SK-N-SH (cell line): Measurements from ENCODE around the gene NTHL1. TPM values are rescaled to one million over a fixed set of nuclear protein-coding genes. Genes with fewer than 3 reads are reported as not detected.
A peak's percentile ranks its signal among the peaks of the same experiment; 100 is the strongest.

Experiments
- CTCF ChIA-PET: fragments of 300-600, 350-600 bp; formaldehyde crosslinking; extraction: SDS; loops from one replicate; lab custom pipeline; 2021; lab: Yijun Ruan, JAX
- POLR2A ChIA-PET: fragments of 350-600 bp; sonication (Branson Sonifier 250); formaldehyde crosslinking; extraction: SDS; loops from one replicate; lab custom pipeline; 2020; ENCODE audit warnings: antibody characterized with exemption, inconsistent platforms; lab: Yijun Ruan, JAX
- DNase-seq: peaks from one replicate; pipeline ENCODE4 v3.0.0; 2012
- H2AFZ ChIP-seq: fragments of 200-600 bp; sonication (generic); 2 replicates; pipeline ENCODE4 v1.8.1; 2016; ENCODE audit warnings: antibody characterized with exemption, mild to moderate bottlenecking, low read depth
- H3F3A ChIP-seq: fragments of 200-600 bp; sonication (generic); replicated peaks from 2 replicates; pipeline ENCODE3; 2016; ENCODE audit warnings: antibody characterized with exemption, mild to moderate bottlenecking; ENCODE audit not compliant: insufficient read depth
- H3K27ac ChIP-seq, 2 experiments: fragments of 200-500 bp in 1 of 2; fragments of 200-600 bp in 1 of 2; sonication (Bioruptor generic) in 1 of 2; sonication (generic), shearing (Covaris generic) in 1 of 2; 2 replicates each; pipeline versions ENCODE4 v1.5.1 to v1.6.1; 2014 to 2016; ENCODE audit warnings: low read depth in 2 of 2, inconsistent platforms in 1 of 2, low read length in 1 of 2, mild to moderate bottlenecking in 1 of 2, mixed read lengths in 1 of 2
- H3K27me3 ChIP-seq: fragments of 200-600 bp; sonication (generic), shearing (Covaris generic); 2 replicates; pipeline ENCODE4 v1.6.1; 2016; ENCODE audit warnings: mixed run types; ENCODE audit not compliant: insufficient read depth
- H3K36me3 ChIP-seq, 2 experiments: fragments of 200-500 bp in 1 of 2; fragments of 200-600 bp in 1 of 2; sonication (Bioruptor generic) in 1 of 2; sonication (generic) in 1 of 2; replicated peaks in 1 of 2; 2 replicates each; pipeline versions ENCODE3 to v1.5.1; 2014 to 2016; ENCODE audit warnings: low read length in 1 of 2, mild to moderate bottlenecking in 1 of 2; ENCODE audit not compliant: insufficient read depth in 2 of 2, control insufficient read depth in 1 of 2
- H3K4me1 ChIP-seq, 2 experiments: fragments of 200-500 bp in 1 of 2; fragments of 200-600 bp in 1 of 2; sonication (Bioruptor generic) in 1 of 2; sonication (generic), shearing (Covaris generic) in 1 of 2; 2 replicates each; pipeline versions ENCODE4 v1.5.1 to v1.6.1; 2014 to 2016; ENCODE audit warnings: low read depth in 1 of 2, low read length in 1 of 2, mixed run types in 1 of 2; ENCODE audit not compliant: insufficient read depth in 2 of 2, control insufficient read depth in 1 of 2
- H3K4me2 ChIP-seq: fragments of 200-600 bp; sonication (generic), shearing (Covaris generic); 2 replicates; pipeline ENCODE4 v1.6.1; 2017; ENCODE audit warnings: mixed run types
- H3K4me3 ChIP-seq, 2 experiments: fragments of 200-500 bp in 1 of 2; fragments of 200-600 bp in 1 of 2; sonication (Bioruptor generic) in 1 of 2; sonication (generic), shearing (Covaris generic) in 1 of 2; 2 replicates each; pipeline versions ENCODE4 v1.5.1 to v1.8.1; 2014 to 2016; ENCODE audit warnings: low read depth in 2 of 2, inconsistent platforms in 1 of 2, low read length in 1 of 2, mild to moderate bottlenecking in 1 of 2, mixed read lengths in 1 of 2, moderate library complexity in 1 of 2
- H3K79me2 ChIP-seq: fragments of 200-600 bp; sonication (generic); 2 replicates; pipeline ENCODE4 v1.8.1; 2017; ENCODE audit warnings: mild to moderate bottlenecking; ENCODE audit not compliant: insufficient read depth
- H3K9ac ChIP-seq: fragments of 200-600 bp; sonication (generic); 2 replicates; pipeline ENCODE4 v1.6.1; 2017; ENCODE audit warnings: mixed run types
- H3K9me2 ChIP-seq: fragments of 200-600 bp; sonication (generic); 2 replicates; pipeline ENCODE4 v1.6.1; 2017; ENCODE audit warnings: mixed run types
- H3K9me3 ChIP-seq: fragments of 200-600 bp; sonication (generic); 2 replicates; pipeline ENCODE4 v1.6.1; 2017; ENCODE audit warnings: mixed run types, mild to moderate bottlenecking, moderate library complexity
- H4K20me1 ChIP-seq: fragments of 200-600 bp; sonication (generic); 2 replicates; pipeline ENCODE4 v1.6.1; 2017; ENCODE audit warnings: mild to moderate bottlenecking, mixed run types; ENCODE audit not compliant: insufficient read depth
- CHD2 ChIP-seq: fragments of 150-350 bp; IDR thresholded peaks from 2 replicates; pipeline ENCODE4 v1.6.1; 2018; ENCODE audit warnings: low read length; ENCODE audit not compliant: partially characterized antibody
- ELF1 ChIP-seq: IDR thresholded peaks from 2 replicates; pipeline ENCODE4 v1.4.0; 2012
- EP300 ChIP-seq, 2 experiments: IDR thresholded peaks; 2 replicates each; pipeline versions ENCODE4 v1.4.0 to v1.6.1; 2012; ENCODE audit warnings: borderline replicate concordance in 1 of 2, low read depth in 1 of 2, low read length in 1 of 2
- FOXM1 ChIP-seq: IDR thresholded peaks from 2 replicates; pipeline ENCODE4 v1.4.0; 2012; ENCODE audit warnings: low read depth, mild to moderate bottlenecking
- GATA2 ChIP-seq: sonication (generic); formaldehyde crosslinking; IDR thresholded peaks from 2 replicates; pipeline ENCODE4 v1.5.0; 2020; ENCODE audit warnings: mild to moderate bottlenecking, missing genetic modification reagents
- JUND ChIP-seq: IDR thresholded peaks from 2 replicates; pipeline ENCODE4 v1.4.0; 2012
- MEF2A ChIP-seq: IDR thresholded peaks from 2 replicates; pipeline ENCODE4 v1.4.0; 2012; ENCODE audit warnings: low read depth, borderline replicate concordance
- RFX5 ChIP-seq: IDR thresholded peaks from 2 replicates; pipeline ENCODE4 v1.6.1; 2012; ENCODE audit warnings: mild to moderate bottlenecking, improper control_type of control experiment, low read length
- RXRA ChIP-seq: IDR thresholded peaks from 2 replicates; pipeline ENCODE4 v1.4.0; 2012; ENCODE audit warnings: low read depth, mild to moderate bottlenecking, borderline replicate concordance
- SMC3 ChIP-seq: IDR thresholded peaks from 2 replicates; pipeline ENCODE4 v1.6.1; 2012; ENCODE audit warnings: low read depth, low read length, improper control_type of control experiment
- TAF1 ChIP-seq: IDR thresholded peaks from 2 replicates; pipeline ENCODE4 v1.6.1; 2012; ENCODE audit warnings: low read depth, mild to moderate bottlenecking, low read length, moderate library complexity, borderline replicate concordance
- TEAD4 ChIP-seq: IDR thresholded peaks from 2 replicates; pipeline ENCODE4 v1.4.0; 2012; ENCODE audit warnings: mild to moderate bottlenecking, borderline replicate concordance; ENCODE audit not compliant: insufficient read depth
- YY1 ChIP-seq: IDR thresholded peaks from 2 replicates; pipeline ENCODE4 v1.4.0; 2012; ENCODE audit warnings: low read depth, mild to moderate bottlenecking
- WGBS: methylation state at CpG from one replicate; pipeline ENCODE4 v1.1.6; 2017; ENCODE audit warnings: low lambda C conversion rate; 5-methylcytosine and 5-hydroxymethylcytosine counted together
- polyA plus RNA-seq, 3 experiments: library from polyadenylated mRNA; depleted of rRNA; stranded (reverse); fragments of >200 nt; gene quantifications; 2 replicates each; pipeline ENCODE4 v1.2.3, GENCODE V29; 2012
- TF ChIP-seq, protein P1 (sequence below): IDR thresholded peaks from 2 replicates; pipeline ENCODE4 v1.4.0; 2012; ENCODE audit warnings: low read depth, borderline replicate concordance
- TF ChIP-seq, protein P2 (sequence below): IDR thresholded peaks from 2 replicates; pipeline ENCODE4 v1.4.0; 2012; ENCODE audit warnings: low read depth, borderline replicate concordance
- TF ChIP-seq, protein P3 (sequence below): fragments of 150-350 bp; IDR thresholded peaks from 2 replicates; pipeline ENCODE4 v1.6.1; 2017; ENCODE audit warnings: antibody characterized with exemption, low read length, low read depth, borderline replicate concordance

The NTHL1 gene
- polyA plus RNA-seq, 1 of the 3 experiments (the other 2 are of a cell fraction), result 77.3 TPM

DNA sequence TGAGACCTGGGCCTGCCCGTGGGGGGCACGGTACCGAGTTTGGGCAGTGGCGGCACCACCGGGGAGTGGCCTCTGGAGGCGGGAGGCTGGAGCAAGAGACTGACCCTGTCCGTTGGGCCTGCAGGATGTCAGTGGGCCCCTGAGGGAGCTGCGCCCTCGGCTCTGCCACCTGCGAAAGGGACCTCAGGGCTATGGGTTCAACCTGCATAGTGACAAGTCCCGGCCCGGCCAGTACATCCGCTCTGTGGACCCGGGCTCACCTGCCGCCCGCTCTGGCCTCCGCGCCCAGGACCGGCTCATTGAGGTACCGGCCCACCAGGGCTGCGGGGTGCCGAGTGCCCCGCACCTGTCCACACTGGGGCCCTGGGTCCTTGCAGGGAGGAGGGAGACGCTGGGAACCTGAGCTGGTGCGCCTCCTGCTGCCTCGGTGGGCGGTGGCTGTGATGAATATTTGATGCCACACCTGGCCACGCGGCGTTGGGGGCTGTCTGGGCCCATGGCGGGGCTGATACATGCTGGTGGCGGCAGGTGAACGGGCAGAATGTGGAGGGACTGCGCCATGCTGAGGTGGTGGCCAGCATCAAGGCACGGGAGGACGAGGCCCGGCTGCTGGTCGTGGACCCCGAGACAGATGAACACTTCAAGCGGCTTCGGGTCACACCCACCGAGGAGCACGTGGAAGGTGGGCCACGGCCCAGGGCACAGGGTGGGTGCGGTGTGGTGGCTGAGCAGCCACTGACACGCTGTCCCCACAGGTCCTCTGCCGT is 11.3 kb downstream of the NTHL1 start:
- H3K4me2 ChIP-seq, result peak overlapping the region; percentile 83
- ChIA-PET POLR2A (no interaction called here), CTCF (interaction anchor here (1.2 kb wide), 1 partner anchor 11 kb away, joined by 3 read pairs; no protein-coding TSS in a partner anchor)
- DNase-seq, result no peak
- H4K20me1 ChIP-seq, result no peaks in the 10 kb centered on the region
- no peaks in the 10 kb centered on the region for H3K27me3 ChIP-seq
- H3K27ac ChIP-seq, result peak overlapping the region; percentile 73 to 78
- H3K9me2 ChIP-seq, result no peaks in the 10 kb centered on the region
- H3F3A ChIP-seq, result peaks cover 6% of the 10 kb centered on the region
- H3K9me3 ChIP-seq, result no peaks in the 10 kb centered on the region
- no peak overlapping the region for H2AFZ ChIP-seq
- peaks cover 0 to 7% of the 10 kb centered on the region in 2 experiments for H3K36me3 ChIP-seq
- over 99% methylated on average over 14 of the region's 47 CpGs for WGBS
- no peak for TF ChIP-seq GATA2 (CRISPR knock-in tag)
- TF ChIP-seq, protein P1, sequence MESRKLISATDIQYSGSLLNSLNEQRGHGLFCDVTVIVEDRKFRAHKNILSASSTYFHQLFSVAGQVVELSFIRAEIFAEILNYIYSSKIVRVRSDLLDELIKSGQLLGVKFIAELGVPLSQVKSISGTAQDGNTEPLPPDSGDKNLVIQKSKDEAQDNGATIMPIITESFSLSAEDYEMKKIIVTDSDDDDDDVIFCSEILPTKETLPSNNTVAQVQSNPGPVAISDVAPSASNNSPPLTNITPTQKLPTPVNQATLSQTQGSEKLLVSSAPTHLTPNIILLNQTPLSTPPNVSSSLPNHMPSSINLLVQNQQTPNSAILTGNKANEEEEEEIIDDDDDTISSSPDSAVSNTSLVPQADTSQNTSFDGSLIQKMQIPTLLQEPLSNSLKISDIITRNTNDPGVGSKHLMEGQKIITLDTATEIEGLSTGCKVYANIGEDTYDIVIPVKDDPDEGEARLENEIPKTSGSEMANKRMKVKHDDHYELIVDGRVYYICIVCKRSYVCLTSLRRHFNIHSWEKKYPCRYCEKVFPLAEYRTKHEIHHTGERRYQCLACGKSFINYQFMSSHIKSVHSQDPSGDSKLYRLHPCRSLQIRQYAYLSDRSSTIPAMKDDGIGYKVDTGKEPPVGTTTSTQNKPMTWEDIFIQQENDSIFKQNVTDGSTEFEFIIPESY, result no peak
- TF ChIP-seq YY1, result no peak
- TF ChIP-seq CHD2, result no peak
- TF ChIP-seq JUND, result no peak
- no peak for TF ChIP-seq RFX5
- no peak for TF ChIP-seq TAF1
- no peak for TF ChIP-seq TEAD4
- TF ChIP-seq, protein P2, sequence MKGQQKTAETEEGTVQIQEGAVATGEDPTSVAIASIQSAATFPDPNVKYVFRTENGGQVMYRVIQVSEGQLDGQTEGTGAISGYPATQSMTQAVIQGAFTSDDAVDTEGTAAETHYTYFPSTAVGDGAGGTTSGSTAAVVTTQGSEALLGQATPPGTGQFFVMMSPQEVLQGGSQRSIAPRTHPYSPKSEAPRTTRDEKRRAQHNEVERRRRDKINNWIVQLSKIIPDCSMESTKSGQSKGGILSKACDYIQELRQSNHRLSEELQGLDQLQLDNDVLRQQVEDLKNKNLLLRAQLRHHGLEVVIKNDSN, result no peak
- no peak for TF ChIP-seq EP300 (IDR thresholded peaks at IDR 0.05; ENCODE audit: borderline replicate concordance in 1 of 2, low read depth in 1 of 2, low read length in 1 of 2)
- TF ChIP-seq RXRA, result no peak
- TF ChIP-seq MEF2A, result no peak
- no peak for TF ChIP-seq FOXM1
- TF ChIP-seq SMC3, result no peak
- TF ChIP-seq, protein P3, sequence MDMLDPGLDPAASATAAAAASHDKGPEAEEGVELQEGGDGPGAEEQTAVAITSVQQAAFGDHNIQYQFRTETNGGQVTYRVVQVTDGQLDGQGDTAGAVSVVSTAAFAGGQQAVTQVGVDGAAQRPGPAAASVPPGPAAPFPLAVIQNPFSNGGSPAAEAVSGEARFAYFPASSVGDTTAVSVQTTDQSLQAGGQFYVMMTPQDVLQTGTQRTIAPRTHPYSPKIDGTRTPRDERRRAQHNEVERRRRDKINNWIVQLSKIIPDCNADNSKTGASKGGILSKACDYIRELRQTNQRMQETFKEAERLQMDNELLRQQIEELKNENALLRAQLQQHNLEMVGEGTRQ, result no peak
- TF ChIP-seq ELF1, result no peak
- no peak overlapping the region for H3K4me3 ChIP-seq
- H3K79me2 ChIP-seq, result peaks cover 20% of the 10 kb centered on the region; the same call in 1 of the 2 replicates
- H3K4me1 ChIP-seq, result peaks cover 33 to 76% of the 10 kb centered on the region in 2 experiments; a peak in 3 of 4 replicates
- H3K9ac ChIP-seq, result peak overlapping the region; percentile 61
